Ishikawa (cell line): Measurements from ENCODE around the gene MAPK7.

ENCODE experiments used
- CEBPB ChIP-seq: IDR thresholded peaks from 2 replicates; pipeline ENCODE4 v1.6.1; 2012
- CREB1 ChIP-seq: IDR thresholded peaks from 2 replicates; pipeline ENCODE4 v1.6.1; 2012; ENCODE audit warnings: low read depth
- EGR1 ChIP-seq: IDR thresholded peaks from 2 replicates; pipeline ENCODE4 v1.6.1; 2012
- EP300 ChIP-seq: IDR thresholded peaks from 2 replicates; pipeline ENCODE4 v1.6.1; 2012; ENCODE audit warnings: borderline replicate concordance
- FOXM1 ChIP-seq: IDR thresholded peaks from 2 replicates; pipeline ENCODE4 v1.6.1; 2012; ENCODE audit warnings: low read depth, borderline replicate concordance
- MAX ChIP-seq: IDR thresholded peaks from 2 replicates; pipeline ENCODE4 v1.6.1; 2012
- NFIC ChIP-seq: IDR thresholded peaks from 2 replicates; pipeline ENCODE4 v1.6.1; 2012
- RAD21 ChIP-seq: IDR thresholded peaks from 2 replicates; pipeline ENCODE4 v1.6.1; 2012; ENCODE audit warnings: low read depth
- REST ChIP-seq: IDR thresholded peaks from 2 replicates; pipeline ENCODE4 v1.6.1; 2012; ENCODE audit warnings: low read depth, mild to moderate bottlenecking
- TAF1 ChIP-seq: IDR thresholded peaks from 2 replicates; pipeline ENCODE4 v1.6.1; 2012; ENCODE audit warnings: low read depth, mild to moderate bottlenecking
- TCF12 ChIP-seq: IDR thresholded peaks from 2 replicates; pipeline ENCODE4 v1.6.1; 2012; ENCODE audit warnings: low read depth
- TEAD4 ChIP-seq: IDR thresholded peaks from 2 replicates; pipeline ENCODE4 v1.6.1; 2012
- USF1 ChIP-seq: IDR thresholded peaks from 2 replicates; pipeline ENCODE4 v1.6.1; 2012
- YY1 ChIP-seq: IDR thresholded peaks from 2 replicates; pipeline ENCODE4 v1.6.1; 2012; ENCODE audit warnings: low read depth
- ZBTB7A ChIP-seq: IDR thresholded peaks from 2 replicates; pipeline ENCODE4 v1.6.1; 2012; ENCODE audit warnings: low read depth

The MAPK7 gene

GRCh38 chr17:19357761-19358160, 20.5 kb upstream of the MAPK7 start:
- TF ChIP-seq CEBPB (no peak), FOXM1 (no peak), YY1 (no peak), USF1 (no peak), MAX (no peak), TAF1 (no peak), RAD21 (no peak), EP300 (no peak), TEAD4 (no peak), TCF12 (no peak), EGR1 (no peak), REST (no peak), NFIC (no peak), ZBTB7A (no peak), CREB1 (no peak)

GRCh38 chr17:19359151-19359550, 19.1 kb upstream of the MAPK7 start:
- TF ChIP-seq MAX (no peak), TAF1 (no peak), CREB1 (no peak), EGR1 (no peak), ZBTB7A (no peak)

- TF ChIP-seq EGR1 (no peak), TAF1 (no peak), FOXM1 (no peak), MAX (no peak), RAD21 (no peak), YY1 (no peak), USF1 (no peak), CREB1 (no peak), TCF12 (no peak), CEBPB (no peak), REST (no peak), ZBTB7A (no peak), EP300 (no peak), TEAD4 (no peak), NFIC (no peak)
These were observed 18.4 kb upstream of the MAPK7 start for GRCh38 chr17:19359856-19360255.

GRCh38 chr17:19360772-19361171, 17.5 kb upstream of the MAPK7 start:
- no peak for TF ChIP-seq EP300
- no peak for TF ChIP-seq NFIC
- no peak for TF ChIP-seq TEAD4
- no peak for TF ChIP-seq ZBTB7A

- TF ChIP-seq TEAD4, result no peak
- no peak for TF ChIP-seq REST
These were observed 17.0 kb upstream of the MAPK7 start for GRCh38 chr17:19361326-19361725.

GRCh38 chr17:19361944-19362276, 16.4 kb upstream of the MAPK7 start:
- TF ChIP-seq MAX (no peak), TEAD4 (no peak), EGR1 (no peak), CREB1 (no peak), EP300 (no peak), RAD21 (no peak), TAF1 (no peak), CEBPB (no peak), ZBTB7A (no peak), YY1 (no peak), USF1 (no peak), TCF12 (no peak), REST (no peak), FOXM1 (no peak), NFIC (no peak)
